CD4-positive, alpha-beta T cell treated with Interleukin-12 subunit alpha and Interleukin-12 subunit beta, for 1 hour (primary cell): Measurements from ENCODE around the gene AMH.

Experiments
- DNase-seq: peaks from one replicate; pipeline ENCODE4 v3.0.0-alpha.2; 2020

Gene AMH

GRCh38 chr19:2236314-2237050 lies 12.6 kb upstream of the AMH start, which contains the start of the genes PLEKHJ1 and SF3A2:
PLEKHJ1 (minus strand) TSS chr19:2236329; CDS start chr19:2236248, 81 bp downstream.
SF3A2 (plus strand) TSS chr19:2236824; CDS start chr19:2243419, 6,595 bp downstream.
- DNase-seq: peak; percentile 98

GRCh38 chr19:2237051-2237868 lies 11.9 kb upstream of the AMH start:
- DNase-seq: no peak

- DNase-seq: no peak
These were observed 11.3 kb upstream of the AMH start for GRCh38 chr19:2237869-2238153.

GRCh38 chr19:2239173-2239572 lies 9.9 kb upstream of the AMH start:
- DNase-seq: no peak

- DNase-seq: peak; percentile 65
These were observed 9.1 kb upstream of the AMH start for GRCh38 chr19:2239771-2240770.

- no peak for DNase-seq
These were observed 8.0 kb upstream of the AMH start for GRCh38 chr19:2240881-2241760.

GRCh38 chr19:2242092-2242537 lies 7.0 kb upstream of the AMH start:
- DNase-seq: no peak

GRCh38 chr19:2242816-2243215 lies 6.3 kb upstream of the AMH start:
- DNase-seq: no peak

GRCh38 chr19:2243274-2244124 lies 5.6 kb upstream of the AMH start:
- DNase-seq: no peak

GRCh38 chr19:2244125-2244411 lies 5.1 kb upstream of the AMH start:
- DNase-seq: no peak

GRCh38 chr19:2244486-2244885 lies 4.6 kb upstream of the AMH start:
- DNase-seq: no peak

GRCh38 chr19:2245273-2245672 lies 3.9 kb upstream of the AMH start:
- DNase-seq: no peak

GRCh38 chr19:2246014-2246620 lies 3.0 kb upstream of the AMH start:
- no peak for DNase-seq

- DNase-seq: no peak
These were observed 2.2 kb upstream of the AMH start for GRCh38 chr19:2246801-2247361.

- DNase-seq: no peak
These were observed 1.6 kb upstream of the AMH start for GRCh38 chr19:2247433-2248101.

- no peak for DNase-seq
These were observed 750 bp upstream of the AMH start for GRCh38 chr19:2248136-2249009.

GRCh38 chr19:2249880-2250765 lies 1.0 kb downstream of the AMH start:
- no peak for DNase-seq

- DNase-seq: no peak
These were observed 1.6 kb downstream of the AMH start for GRCh38 chr19:2250766-2251105.
